ENCODE results near the gene PDE8A. TPM values are rescaled to one million over a fixed set of nuclear protein-coding genes. Genes with fewer than 3 reads are reported as not detected.

The PDE8A gene
- total RNA-seq, 1 donor from 2014 or later: 34.6 TPM

DNA sequence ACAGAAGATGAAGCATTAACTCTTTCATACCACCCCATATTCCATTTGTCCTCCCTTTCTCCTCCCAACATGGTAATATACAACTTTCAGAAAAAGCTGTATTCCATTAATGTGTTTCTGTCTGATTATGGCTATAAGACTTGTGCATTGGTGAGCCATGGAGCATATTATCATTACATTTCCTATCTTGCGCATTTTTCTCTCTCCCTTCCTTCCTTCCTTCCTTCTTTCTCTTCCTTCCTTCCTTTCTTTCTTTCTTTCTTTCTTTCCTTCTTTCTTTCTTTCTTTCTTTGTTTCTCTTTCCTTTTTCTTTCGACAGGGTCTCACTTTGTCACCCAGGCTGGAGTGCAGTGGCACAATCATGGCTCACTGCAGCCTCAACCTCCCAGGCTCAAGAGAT, 25.5 kb upstream of the PDE8A start:
- FAIRE-seq (no peak), DNase-seq (ENCODE audit: low spot score in 2 of 2) (no peak)

DNA sequence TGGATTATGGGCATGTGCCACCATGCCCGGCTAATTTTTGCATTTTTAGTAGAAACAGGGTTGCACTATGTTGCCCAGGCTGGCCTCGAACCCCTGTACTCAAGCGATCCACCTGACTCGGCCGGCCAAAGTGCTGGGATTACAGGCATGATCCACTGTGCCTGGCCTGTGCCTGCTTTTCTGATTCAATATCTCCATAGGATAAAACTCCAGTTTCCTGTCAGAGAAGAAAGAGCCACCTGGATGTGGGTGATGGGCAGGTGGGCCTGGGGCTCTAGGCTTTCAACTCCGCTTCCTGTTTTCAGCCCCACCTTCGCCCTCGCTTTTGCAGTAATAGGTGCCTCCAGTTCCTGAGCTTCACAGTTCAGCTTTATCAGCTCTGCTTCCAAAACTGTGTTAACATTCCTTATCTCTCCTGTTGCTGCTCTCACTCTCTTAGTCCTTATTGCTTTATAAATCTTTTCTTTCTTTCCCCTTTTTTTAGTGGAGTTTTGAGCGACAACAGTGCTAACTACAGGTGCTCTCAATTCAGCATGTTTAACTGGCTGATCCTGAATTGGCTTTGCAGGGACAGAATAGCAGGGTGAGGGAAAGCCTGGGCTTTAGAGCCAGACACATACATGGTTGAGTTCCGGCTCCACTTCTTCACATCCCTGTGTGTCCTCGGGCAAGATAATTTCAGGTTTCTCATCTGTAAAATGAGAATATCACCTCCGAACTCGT, 21.1 kb upstream of the PDE8A start:
- DNase-seq (ENCODE audit: low spot score in 2 of 2): no peak
- FAIRE-seq: no peak

DNA sequence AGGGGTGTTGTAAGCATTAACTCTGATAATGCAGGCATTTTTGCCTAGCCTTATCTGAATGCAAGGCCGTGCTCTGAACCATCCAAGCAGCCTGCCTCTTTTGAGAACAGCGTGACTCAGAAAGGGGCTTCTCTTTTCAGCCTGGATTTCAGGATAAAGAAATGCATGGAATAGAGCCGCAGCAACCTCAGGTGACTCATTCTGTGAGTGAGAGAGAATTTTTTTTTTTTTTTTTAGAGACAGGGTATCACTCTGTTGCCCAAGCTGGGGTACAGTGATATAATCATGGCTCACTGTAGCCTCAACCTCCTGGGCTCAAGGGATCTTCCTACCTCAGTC, 20.6 kb upstream of the PDE8A start:
- DNase-seq (ENCODE audit: low spot score in 2 of 2) (no peak), FAIRE-seq (no peak)

DNA sequence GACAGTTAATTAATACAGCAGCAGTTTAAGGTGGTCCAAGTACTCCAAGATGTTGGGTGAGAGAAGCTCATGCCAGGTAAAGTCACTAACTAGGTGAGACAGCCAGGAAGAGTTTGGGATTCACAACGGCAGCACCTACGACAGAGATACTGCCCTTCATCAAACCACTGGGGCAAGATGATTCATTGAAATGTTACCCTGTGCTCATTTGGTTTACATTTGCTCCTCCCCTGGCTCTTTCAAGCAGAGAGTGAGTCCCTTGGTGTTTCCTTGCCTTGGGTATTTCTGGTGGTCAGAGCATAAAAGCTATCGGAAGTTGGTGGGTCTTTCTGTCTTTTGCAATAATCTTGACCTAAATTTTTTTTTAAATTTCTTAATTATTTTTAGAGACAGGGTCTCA, 19.9 kb upstream of the PDE8A start:
- FAIRE-seq (no peak), DNase-seq (ENCODE audit: low spot score in 2 of 2) (no peak)

DNA sequence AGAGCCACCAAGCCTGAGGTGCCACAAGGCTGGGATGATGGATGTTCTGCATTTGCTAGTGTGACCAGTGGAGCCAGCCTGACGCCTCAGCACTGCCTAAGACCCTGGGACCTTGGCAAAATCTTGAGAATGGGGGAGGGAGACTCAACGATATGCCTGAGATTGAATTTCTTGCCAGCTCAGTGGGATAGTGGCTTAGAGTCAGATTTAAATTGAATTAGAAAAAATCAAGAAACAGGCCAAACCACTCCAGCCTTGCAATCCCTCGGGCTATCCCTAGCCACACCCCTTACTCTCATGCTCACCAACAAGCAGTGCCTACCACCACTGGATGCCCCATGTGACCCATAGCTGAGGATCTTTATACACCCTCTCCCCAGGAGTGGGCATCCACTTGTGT, 18.7 kb upstream of the PDE8A start:
- no peak for DNase-seq (ENCODE audit: low spot score in 2 of 2)
- FAIRE-seq: no peak

DNA sequence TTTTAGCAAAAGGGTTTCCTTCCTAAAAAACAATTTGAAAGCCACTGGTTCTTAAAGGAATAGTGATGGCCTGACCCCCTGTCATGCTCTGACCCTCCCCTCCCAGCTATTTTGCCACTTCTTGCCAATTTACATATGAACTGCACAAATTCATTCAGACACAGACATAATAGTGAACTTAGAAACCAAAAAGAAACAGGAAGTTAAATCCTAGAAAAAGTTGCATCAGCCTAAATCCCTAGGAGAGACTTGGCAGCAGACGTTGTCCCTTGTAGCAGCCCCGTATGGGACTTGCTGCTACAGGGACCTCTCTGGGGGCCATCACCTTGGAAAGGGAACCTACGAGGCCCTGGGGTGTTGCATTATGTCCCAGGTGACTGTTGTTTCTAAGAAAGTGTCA, 14.3 kb upstream of the PDE8A start:
- no peak for FAIRE-seq
- DNase-seq (ENCODE audit: low spot score in 2 of 2): no peak

DNA sequence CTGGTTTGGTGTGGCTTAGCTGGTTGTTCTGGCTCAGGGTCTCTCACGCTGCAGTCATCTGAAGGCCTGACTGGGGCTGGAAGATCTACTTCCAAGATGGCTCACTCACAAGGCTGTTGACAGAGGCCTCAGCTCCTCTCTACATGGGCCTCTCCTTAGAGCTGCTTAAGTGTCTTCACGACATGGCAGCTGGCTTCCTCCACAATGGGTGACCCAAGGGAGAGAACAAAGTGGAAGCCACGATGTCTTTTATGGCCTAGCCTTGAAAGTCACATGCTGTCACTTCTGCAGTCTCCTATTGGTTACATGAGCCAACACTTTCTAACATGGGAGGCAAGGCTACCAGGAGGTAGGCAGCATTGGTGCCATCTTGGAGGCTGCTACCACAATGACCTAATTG, 13.4 kb upstream of the PDE8A start:
- no peak for FAIRE-seq
- DNase-seq (ENCODE audit: low spot score in 2 of 2): no peak

DNA sequence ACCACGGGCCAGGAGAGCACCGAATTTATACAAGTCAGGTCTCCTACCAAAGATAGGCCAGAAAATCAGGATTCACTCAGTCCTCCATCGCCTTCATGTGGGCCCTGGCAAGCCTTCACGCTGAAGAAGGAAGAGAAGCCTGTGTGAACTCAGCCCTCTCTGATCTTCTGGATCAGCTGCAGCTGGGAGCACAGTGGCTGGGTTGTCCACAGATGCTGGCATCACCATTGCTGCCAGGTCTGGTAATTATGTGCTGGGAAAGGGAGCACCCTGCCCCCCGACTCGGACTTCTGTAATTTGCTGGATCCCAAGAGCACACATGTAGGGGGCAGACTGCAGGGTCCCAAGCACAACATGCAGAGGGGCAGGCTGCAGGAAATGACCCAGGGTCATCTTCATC, 12.4 kb upstream of the PDE8A start:
- DNase-seq (ENCODE audit: low spot score in 2 of 2) (no peak), FAIRE-seq (no peak)

DNA sequence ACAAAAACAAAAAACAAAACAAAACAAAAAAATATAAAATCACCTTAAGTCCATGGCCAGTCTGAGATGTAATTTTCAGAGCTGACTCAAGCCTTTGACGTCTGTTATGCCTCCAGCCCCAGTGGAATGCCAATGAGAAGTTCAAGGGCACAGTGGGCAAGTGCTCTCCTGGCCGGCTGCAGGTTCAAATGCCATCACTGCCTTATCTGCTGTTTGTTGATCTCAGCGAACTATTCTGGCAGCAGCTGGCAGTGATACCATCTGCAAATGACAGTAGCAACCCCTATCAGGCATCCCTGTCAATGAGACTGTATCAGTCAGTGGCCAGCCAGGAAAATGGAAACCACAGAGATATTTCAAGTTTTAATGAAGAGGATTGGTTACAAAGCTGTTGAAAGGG, 10.8 kb upstream of the PDE8A start:
- DNase-seq (ENCODE audit: low spot score in 2 of 2) (no peak), FAIRE-seq (no peak)

DNA sequence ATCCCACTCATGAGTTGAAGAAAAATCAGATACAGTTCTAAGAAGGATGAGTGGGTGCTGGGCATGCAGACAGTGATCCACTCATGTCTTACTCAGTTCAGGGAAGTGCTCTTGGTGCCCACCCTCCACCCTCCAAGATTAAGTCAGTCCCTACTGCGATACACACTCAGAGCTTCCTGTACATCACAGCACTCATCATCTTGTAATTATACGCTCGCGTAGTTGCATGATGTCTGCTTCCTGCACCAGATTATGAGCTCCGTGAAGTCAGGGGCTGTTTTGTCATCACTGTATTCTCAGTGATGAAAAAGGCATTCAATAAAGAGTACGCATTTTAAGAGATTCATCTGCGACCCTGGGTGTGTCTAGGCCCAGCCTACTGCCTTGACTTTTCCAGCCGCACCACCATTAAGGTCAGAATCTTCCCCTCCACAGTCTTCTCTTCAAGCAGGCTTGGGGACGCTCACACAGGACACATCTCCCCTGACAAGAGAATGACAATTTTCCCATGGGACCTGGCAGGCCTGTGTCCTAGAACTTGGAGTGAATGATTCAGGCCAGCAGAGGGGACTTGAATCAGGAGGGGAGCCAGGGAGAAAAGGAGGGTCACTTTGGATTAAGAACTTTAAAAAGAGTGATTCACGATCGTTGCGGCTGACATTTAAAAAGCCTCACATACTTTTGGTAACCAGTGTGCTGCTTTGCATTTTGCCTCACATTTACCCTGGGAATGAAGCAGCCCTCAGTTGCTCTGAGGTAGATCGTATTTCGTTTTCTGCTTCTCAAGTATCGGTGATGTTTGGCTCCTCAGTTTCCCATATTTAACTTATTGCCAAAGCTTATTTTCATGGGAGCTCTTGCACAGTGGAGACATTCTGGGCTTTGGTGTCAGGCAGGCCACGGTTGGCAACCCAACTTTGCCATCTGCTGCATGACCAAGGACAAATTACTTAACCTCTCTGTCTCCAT, 7.9 kb upstream of the PDE8A start:
- DNase-seq (ENCODE audit: low spot score in 2 of 2) (no peak), FAIRE-seq (no peak)

DNA sequence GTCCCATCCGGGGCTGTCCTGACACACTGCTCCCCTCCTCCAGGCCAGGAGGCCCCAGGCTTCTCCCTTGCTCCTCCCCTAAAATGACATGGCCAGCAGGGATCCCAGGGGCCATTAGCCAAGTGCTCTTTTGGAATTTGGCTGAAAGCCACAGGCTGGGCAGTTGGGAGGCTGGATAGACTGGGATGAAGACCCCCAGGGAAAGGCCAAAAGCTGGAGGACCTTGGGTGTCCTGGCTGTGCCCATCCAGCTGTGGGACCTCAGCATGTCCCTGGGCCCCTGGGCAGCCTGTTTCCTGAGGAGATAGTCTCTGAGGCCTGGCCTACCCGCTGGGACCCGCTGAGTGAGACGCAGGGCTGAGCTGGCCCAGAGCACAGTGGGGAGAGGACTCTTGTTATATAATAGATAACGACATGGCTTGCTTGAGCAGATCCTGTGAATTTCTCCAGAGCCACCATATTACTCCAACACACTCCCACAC, 5.7 kb upstream of the PDE8A start:
- DNase-seq (ENCODE audit: low spot score in 2 of 2): no peak
- no peak for FAIRE-seq

DNA sequence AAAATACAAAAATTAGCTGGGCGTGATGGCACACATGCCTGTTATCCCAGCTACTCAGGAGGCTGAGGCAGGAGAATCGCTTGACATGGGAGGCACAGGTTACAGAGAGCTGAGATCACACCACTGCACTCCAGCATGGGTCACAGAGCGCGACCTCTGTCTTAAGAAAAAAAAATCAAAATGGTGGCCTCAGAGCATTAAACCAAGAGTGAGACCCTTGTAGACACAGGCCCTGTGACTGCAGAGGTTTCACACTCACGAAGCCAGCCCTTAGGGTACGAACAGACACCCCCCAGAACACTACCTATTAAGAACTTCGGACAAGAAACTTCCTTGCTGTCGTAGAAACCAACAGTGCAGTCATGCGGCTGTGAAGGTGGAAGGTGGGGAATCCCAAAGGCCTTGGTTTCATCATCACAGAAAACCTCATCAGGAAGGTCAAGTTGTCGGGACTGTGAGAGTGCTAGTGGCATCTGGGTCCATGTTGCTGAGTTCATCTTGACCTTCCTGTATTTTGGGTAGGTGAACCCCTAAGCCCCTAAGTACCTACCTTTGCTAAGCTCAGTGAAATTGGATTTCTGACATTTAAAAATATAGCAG, 4.8 kb upstream of the PDE8A start:
- FAIRE-seq (no peak), DNase-seq (ENCODE audit: low spot score in 2 of 2) (no peak)

DNA sequence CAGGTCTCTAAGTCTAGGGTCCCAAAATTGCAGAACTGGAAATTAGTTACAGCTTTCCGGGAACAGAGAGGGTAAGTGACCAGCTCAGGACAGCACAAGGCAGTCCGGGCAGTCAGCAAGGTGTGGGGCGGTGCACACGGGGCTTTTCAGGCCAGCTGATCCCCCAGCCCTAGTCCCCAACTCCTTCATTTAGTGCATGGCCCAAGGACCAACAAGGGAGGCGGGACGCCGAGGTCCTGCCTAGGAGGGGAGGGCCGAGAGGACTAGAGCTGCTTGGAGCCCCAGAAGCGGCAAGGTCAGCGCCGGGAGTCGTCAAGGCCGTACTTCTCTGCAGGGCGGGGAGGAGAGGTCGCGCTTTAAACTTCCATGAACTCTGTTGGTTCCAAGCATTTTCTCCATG, 2.0 kb upstream of the PDE8A start:
- peak in 1 of 2 donors; percentile 24 for DNase-seq (ENCODE audit: low spot score in 2 of 2)
- FAIRE-seq: no peak

DNA sequence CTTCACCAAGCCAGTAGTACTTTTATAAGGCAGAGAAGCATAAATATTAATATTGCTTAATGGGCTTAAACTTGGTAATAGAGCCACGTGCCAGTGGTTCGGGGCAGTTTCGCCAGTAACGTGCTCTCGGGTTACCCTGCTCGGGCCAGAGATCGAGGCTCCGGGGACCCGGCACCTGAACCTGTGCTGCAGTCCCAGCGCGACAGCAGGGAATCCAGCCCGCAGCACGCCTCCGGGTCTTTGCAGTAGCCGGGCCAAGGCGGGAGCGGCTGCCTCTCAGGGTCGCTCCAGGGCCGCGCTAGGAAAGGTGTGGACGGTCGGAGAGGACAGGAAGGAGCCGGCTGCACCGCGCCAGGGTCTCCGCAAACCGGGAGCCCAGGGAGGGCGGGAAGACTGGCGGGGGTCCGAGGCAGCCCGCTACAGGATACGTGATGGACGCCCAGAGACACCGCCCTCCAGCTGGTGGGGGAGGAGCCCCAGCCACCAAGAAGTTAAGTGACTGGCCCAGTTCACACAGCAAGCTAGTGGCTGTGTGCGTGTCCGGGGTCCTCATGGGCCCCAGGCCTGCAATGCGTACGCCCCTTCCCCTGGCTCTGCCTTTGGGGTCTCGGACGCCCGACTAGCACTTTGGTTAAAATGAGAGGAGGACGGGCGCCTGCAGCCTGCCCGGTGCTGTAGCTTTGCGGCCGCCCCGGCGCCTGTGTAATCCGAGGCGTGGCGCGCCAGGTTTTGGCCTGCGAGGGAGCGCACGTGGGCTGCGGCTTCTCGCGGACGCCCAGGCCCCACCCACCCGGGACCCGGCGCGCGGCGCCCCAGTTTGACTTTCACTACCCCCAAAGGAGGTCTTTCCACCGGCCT, 1.2 kb upstream of the PDE8A start:
- no peak for FAIRE-seq
- DNase-seq (ENCODE audit: low spot score in 2 of 2): peak; percentile 71 to 82

DNA sequence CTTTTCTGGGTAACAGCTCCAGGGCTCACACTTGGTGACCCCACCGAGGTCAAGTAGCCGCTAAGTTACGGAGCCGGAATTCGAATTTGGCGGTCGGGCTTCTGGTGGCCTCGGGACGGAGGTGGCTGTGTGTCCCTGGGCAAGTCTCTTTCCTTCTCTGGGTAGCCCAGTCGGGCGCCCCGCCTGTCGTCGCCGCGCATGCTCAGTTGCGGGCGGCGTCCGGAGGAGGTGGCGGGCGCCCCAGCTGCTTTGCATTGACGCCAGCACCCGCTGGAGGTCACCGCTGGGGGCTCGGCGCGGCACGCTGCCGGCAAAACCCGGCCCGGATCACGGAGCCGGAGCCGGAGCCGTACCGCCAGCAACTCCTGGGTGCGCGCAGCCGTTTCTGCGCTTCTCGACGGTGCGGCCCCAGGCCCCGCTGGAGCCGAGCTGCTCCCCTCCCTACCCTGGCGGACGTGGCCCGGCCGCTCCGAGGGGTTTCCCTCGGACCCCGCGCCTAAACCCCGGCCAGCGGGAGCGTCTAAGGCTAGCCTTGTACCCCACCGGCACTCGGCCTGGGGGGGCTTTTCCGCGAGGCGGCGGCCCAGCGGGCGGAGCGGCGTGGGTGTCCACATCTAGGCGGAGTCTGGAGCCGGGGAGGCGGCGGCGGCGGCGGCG, 474 bp upstream of the PDE8A start:
- no peak for FAIRE-seq
- DNase-seq (ENCODE audit: low spot score in 2 of 2): peak; percentile 98 to 99

DNA sequence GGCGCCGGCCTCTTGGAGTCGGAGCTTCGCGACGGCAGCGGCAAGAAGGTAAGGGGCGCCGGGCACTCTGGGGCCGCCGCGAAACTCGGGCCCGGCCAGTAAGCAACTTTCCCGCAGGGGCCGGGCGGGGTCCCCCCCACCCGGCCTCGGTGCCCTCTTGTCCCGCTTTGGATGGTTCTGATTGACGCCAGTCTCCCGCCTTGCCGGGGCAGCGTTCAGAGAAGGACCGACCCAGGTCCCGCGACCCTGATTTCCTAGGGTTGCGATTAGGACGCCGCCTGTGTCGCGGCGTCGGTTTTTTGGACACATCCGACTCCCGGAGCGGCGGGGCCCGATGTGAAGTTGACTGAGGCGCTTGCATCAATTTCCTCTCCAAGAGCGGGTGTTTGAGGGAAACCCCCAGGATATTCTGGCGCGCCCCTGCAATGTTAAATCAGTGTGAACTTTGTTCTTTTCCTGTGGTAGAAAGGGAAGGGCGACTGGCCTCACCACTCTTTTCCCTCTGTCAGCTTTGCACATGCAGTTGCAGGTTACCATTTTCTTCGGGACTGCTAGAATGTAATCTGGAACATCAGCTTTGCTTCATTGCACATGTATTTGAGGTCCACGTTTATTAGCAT, 755 bp downstream of the PDE8A start:
- DNase-seq (ENCODE audit: low spot score in 2 of 2) (no peak), FAIRE-seq (no peak)

DNA sequence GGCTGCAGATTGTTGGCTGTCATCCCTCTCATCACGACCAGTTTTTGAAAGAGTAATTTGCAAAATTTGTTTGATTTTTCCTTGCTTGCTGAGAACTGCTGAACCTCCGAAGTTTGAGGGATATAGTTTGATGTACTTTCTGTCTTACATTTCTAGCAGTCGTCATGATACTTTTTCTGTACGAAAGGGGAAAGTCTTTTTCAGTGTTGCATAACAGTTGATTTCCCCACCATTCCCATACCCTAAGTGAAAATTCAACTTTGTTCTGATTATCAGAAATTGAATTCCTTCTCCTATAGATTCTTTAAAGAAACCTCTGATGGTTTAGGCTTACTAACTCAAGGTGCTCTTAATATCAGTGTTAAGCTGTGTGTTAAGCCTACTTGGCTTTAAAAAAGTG, 1.6 kb downstream of the PDE8A start:
- no peak for DNase-seq (ENCODE audit: low spot score in 2 of 2)
- no peak for FAIRE-seq

DNA sequence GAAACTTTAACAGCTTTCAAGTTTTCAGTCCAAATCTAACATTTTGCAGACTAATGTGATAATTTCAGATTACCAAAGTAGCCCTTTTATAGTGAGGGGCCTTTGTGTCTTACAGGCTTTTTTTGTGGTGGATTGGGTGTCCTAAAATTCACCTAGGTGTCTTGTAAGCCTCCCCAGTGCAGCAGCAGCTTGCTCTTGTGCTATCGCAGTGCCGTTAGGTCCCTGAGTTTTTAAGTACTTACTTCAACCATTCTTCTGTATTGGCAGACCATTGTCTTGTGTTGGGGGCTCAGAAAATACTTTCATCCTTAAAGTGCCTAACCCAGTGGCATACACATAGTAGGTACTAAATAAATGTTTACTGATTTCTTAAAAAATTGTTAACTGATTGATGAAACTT, 2.1 kb downstream of the PDE8A start:
- no peak for FAIRE-seq

DNA sequence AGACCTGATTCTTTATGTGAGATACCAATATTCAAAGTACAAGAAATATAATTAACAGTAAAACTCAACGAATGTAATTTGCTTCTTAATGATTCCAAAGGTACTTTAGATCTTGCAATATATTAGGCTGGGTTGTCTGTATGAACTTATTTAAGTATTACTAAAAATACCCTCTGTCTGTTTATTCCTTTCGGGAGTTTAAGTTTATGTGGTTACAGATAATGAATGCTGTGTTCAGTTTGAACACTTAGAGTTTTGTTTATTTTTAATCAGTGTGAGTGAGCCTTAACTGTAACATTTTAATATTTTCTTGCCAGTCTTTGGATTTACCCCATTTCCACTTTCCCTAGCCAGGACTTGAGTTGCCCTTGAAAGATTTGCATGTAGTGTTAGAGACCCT, 3.5 kb downstream of the PDE8A start:
- FAIRE-seq (no peak), DNase-seq (ENCODE audit: low spot score in 2 of 2) (no peak)

More for the DNA sequence above, 2.1 kb downstream of the PDE8A start:
- no peak for DNase-seq (ENCODE audit: low spot score in 2 of 2)
